ENCODE data around the gene TMEM174. TPM values are rescaled to one million over a fixed set of nuclear protein-coding genes. Genes with fewer than 3 reads are reported as not detected.

TMEM174 gene
- total RNA-seq, 1 donor from 2014 or later: not detected

DNA sequence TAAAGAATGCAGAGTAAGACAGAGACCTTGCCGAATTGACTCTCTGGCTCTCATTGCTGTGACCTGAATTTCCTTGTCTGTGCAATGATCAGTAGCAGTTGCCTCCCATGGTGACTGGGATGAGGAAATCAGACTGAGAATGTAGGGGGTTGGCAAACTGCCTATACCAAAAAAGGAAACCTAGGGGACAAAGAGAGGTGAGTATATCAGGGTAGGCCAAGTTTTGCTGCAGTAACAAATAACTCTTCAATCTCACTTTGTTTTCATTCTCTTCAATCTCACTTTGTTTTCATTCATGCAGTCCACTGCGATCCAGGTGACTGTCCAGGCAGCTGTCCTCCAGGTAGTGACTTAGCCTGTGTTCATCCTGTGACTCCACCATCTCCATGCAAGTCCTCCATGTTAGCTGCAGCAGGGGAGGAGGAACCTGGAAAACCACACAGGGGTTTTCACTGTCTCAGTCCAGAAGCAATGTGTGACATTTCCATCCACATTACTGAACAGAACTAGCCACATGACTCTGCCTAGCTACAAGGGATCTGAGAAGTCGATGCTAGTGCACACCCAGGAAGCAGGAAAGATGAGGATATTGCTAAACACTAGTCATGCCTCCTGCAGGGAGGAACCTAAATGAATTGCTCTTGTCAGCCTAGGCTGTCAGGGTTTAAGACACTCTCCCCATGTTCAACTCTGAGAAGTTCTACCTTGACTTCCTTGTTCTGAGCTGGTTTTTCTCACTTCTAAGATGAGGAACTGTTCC lies 26.0 kb downstream of the TMEM174 start:
- Histone ChIP-seq H3K27me3 (ENCODE audit: control insufficient read depth, insufficient read depth, low read length) (no peaks in the 10 kb centered on the region), H3K4me3 (ENCODE audit: low read depth, low read length) (no peak overlapping the region), H3K36me3 (ENCODE audit: control insufficient read depth, insufficient read depth, low read length) (no peaks in the 10 kb centered on the region)
- DNase-seq (ENCODE audit: low read depth): no peak
- TF ChIP-seq, protein P1, sequence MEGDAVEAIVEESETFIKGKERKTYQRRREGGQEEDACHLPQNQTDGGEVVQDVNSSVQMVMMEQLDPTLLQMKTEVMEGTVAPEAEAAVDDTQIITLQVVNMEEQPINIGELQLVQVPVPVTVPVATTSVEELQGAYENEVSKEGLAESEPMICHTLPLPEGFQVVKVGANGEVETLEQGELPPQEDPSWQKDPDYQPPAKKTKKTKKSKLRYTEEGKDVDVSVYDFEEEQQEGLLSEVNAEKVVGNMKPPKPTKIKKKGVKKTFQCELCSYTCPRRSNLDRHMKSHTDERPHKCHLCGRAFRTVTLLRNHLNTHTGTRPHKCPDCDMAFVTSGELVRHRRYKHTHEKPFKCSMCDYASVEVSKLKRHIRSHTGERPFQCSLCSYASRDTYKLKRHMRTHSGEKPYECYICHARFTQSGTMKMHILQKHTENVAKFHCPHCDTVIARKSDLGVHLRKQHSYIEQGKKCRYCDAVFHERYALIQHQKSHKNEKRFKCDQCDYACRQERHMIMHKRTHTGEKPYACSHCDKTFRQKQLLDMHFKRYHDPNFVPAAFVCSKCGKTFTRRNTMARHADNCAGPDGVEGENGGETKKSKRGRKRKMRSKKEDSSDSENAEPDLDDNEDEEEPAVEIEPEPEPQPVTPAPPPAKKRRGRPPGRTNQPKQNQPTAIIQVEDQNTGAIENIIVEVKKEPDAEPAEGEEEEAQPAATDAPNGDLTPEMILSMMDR (IDR thresholded peaks at IDR 0.05; ENCODE audit: insufficient read depth, low read length, poor library complexity, severe bottlenecking): no peak

GRCh38 chr5:73199671-73200070 lies 26.7 kb downstream of the TMEM174 start:
- no peak for DNase-seq (ENCODE audit: low read depth)
- Histone ChIP-seq H3K36me3 (ENCODE audit: control insufficient read depth, insufficient read depth, low read length) (no peaks in the 10 kb centered on the region), H3K4me3 (ENCODE audit: low read depth, low read length) (no peak overlapping the region), H3K27me3 (ENCODE audit: control insufficient read depth, insufficient read depth, low read length) (no peaks in the 10 kb centered on the region)
- TF ChIP-seq, protein P1 (IDR thresholded peaks at IDR 0.05; ENCODE audit: insufficient read depth, low read length, poor library complexity, severe bottlenecking): no peak

GRCh38 chr5:73201547-73202513 lies 28.8 kb downstream of the TMEM174 start:
- TF ChIP-seq, protein P1 (IDR thresholded peaks at IDR 0.05; ENCODE audit: insufficient read depth, low read length, poor library complexity, severe bottlenecking): peak; percentile 91
- H3K4me3 ChIP-seq (ENCODE audit: low read depth, low read length): no peak overlapping the region
- H3K36me3 ChIP-seq (ENCODE audit: control insufficient read depth, insufficient read depth, low read length): no peaks in the 10 kb centered on the region
- H3K27me3 ChIP-seq (ENCODE audit: control insufficient read depth, insufficient read depth, low read length): no peaks in the 10 kb centered on the region
- no peak for DNase-seq (ENCODE audit: low read depth)

GRCh38 chr5:73204332-73204731 lies 31.3 kb downstream of the TMEM174 start:
- no peaks in the 10 kb centered on the region for H3K36me3 ChIP-seq (ENCODE audit: control insufficient read depth, insufficient read depth, low read length)
- no peaks in the 10 kb centered on the region for H3K27me3 ChIP-seq (ENCODE audit: control insufficient read depth, insufficient read depth, low read length)
- no peak overlapping the region for H3K4me3 ChIP-seq (ENCODE audit: low read depth, low read length)
- TF ChIP-seq, protein P1 (IDR thresholded peaks at IDR 0.05; ENCODE audit: insufficient read depth, low read length, poor library complexity, severe bottlenecking): no peak
- no peak for DNase-seq (ENCODE audit: low read depth)

- Histone ChIP-seq H3K27me3 (ENCODE audit: control insufficient read depth, insufficient read depth, low read length) (no peaks in the 10 kb centered on the region), H3K4me3 (ENCODE audit: low read depth, low read length) (no peak overlapping the region), H3K36me3 (ENCODE audit: control insufficient read depth, insufficient read depth, low read length) (no peaks in the 10 kb centered on the region)
- TF ChIP-seq, protein P1 (IDR thresholded peaks at IDR 0.05; ENCODE audit: insufficient read depth, low read length, poor library complexity, severe bottlenecking): no peak
- no peak for DNase-seq (ENCODE audit: low read depth)
These were observed 31.7 kb downstream of the TMEM174 start for GRCh38 chr5:73204733-73205132.

All from kidney epithelial cell (primary cell).